Neural cell (in vitro differentiated cells): ENCODE data around the gene GALNT12. TPM values are rescaled to one million over a fixed set of nuclear protein-coding genes. Genes with fewer than 3 reads are reported as not detected.

ENCODE experiments used
- H2AFZ ChIP-seq: fragments of 200-600, 300-800 bp; sonication (generic), shearing (Covaris generic); 2 replicates; pipeline ENCODE4 v1.6.0; 2014; ENCODE audit warnings: low read depth, mild to moderate bottlenecking, antibody characterized with exemption, low read length, moderate library complexity
- H3F3A ChIP-seq: fragments of 200-600 bp; shearing (Covaris generic); 2 replicates; pipeline ENCODE4 v1.6.1; 2016; ENCODE audit warnings: mild to moderate bottlenecking, moderate library complexity, mixed read lengths, antibody characterized with exemption, low read length; ENCODE audit not compliant: insufficient read depth, poor library complexity, severe bottlenecking
- H3K27ac ChIP-seq: fragments of 200-600, 300-800 bp; sonication (generic), shearing (Covaris generic); 2 replicates; pipeline ENCODE4 v1.5.1; 2014; ENCODE audit warnings: mild to moderate bottlenecking, low read length, moderate library complexity
- H3K27me3 ChIP-seq: fragments of 300-800, 200-600 bp; sonication (generic), shearing (Covaris generic); 2 replicates; pipeline ENCODE4 v1.6.0; 2014; ENCODE audit warnings: mild to moderate bottlenecking, low read depth, low read length, moderate library complexity; ENCODE audit not compliant: insufficient read depth
- H3K36me3 ChIP-seq: fragments of 300-800, 200-600 bp; sonication (generic), shearing (Covaris generic); 2 replicates; pipeline ENCODE4 v1.5.1; 2014; ENCODE audit warnings: mild to moderate bottlenecking, antibody characterized with exemption, low read length, moderate library complexity; ENCODE audit not compliant: insufficient read depth
- H3K4me2 ChIP-seq: fragments of 300-800, 200-600 bp; sonication (generic), shearing (Covaris generic); 2 replicates; pipeline ENCODE4 v1.6.0; 2014; ENCODE audit warnings: mild to moderate bottlenecking, low read length
- H3K4me3 ChIP-seq: fragments of 300-800, 200-600 bp; sonication (generic), shearing (Covaris generic); 2 replicates; pipeline ENCODE4 v1.5.1; 2014; ENCODE audit warnings: mild to moderate bottlenecking, low read length, moderate library complexity
- H3K79me2 ChIP-seq: fragments of 200-600 bp; shearing (Covaris generic); replicated peaks from 2 replicates; pipeline ENCODE4 v1.6.0; 2014; ENCODE audit warnings: mild to moderate bottlenecking, low read length, moderate library complexity; ENCODE audit not compliant: insufficient read depth
- H3K9ac ChIP-seq: fragments of 300-800, 200-600 bp; sonication (generic), shearing (Covaris generic); 2 replicates; pipeline ENCODE4 v1.6.1; 2016; ENCODE audit warnings: mild to moderate bottlenecking, low read length, mixed read lengths
- H3K9me2 ChIP-seq: fragments of 200-600 bp; shearing (Covaris generic); 2 replicates; pipeline ENCODE4 v1.6.1; 2016; ENCODE audit warnings: mild to moderate bottlenecking, low read length, mixed read lengths; ENCODE audit not compliant: insufficient read depth
- H3K9me3 ChIP-seq: fragments of 200-600, 300-800 bp; sonication (generic), shearing (Covaris generic); 2 replicates; pipeline ENCODE4 v1.6.1; 2016; ENCODE audit warnings: mild to moderate bottlenecking, mixed run types, low read length, moderate library complexity, mixed read lengths
- H4K20me1 ChIP-seq: fragments of 200-600 bp; shearing (Covaris generic); 2 replicates; pipeline ENCODE4 v1.6.1; 2016; ENCODE audit warnings: mild to moderate bottlenecking, mixed run types; ENCODE audit not compliant: insufficient read depth
- EP300 ChIP-seq: fragments of 450-650 bp; conservative IDR thresholded peaks from 2 replicates; pipeline ENCODE4 v1.6.1; 2014; ENCODE audit warnings: antibody characterized with exemption, mild to moderate bottlenecking, moderate library complexity; ENCODE audit not compliant: poor library complexity, severe bottlenecking
- EZH2 ChIP-seq: fragments of 200-600, 300-800 bp; shearing (Covaris generic), sonication (generic); IDR thresholded peaks from 2 replicates; pipeline ENCODE4 v1.6.1; 2014; ENCODE audit warnings: antibody characterized with exemption, low read length, borderline replicate concordance, mild to moderate bottlenecking; ENCODE audit not compliant: insufficient read depth, poor library complexity, severe bottlenecking
- MXI1 ChIP-seq: fragments of 450-650 bp; conservative IDR thresholded peaks from 2 replicates; pipeline ENCODE4 v1.6.1; 2014; ENCODE audit warnings: antibody characterized with exemption, mild to moderate bottlenecking; ENCODE audit not compliant: poor library complexity, severe bottlenecking
- POLR2AphosphoS5 ChIP-seq: IDR thresholded peaks from 2 replicates; pipeline ENCODE4 v1.6.1; 2012
- RAD21 ChIP-seq: fragments of 450-650 bp; conservative IDR thresholded peaks from 2 replicates; pipeline ENCODE4 v1.6.1; 2014; ENCODE audit warnings: antibody characterized with exemption, mild to moderate bottlenecking, moderate library complexity
- SMC3 ChIP-seq: fragments of 450-650 bp; conservative IDR thresholded peaks from 2 replicates; pipeline ENCODE4 v1.6.1; 2014; ENCODE audit warnings: antibody characterized with exemption, mild to moderate bottlenecking, moderate library complexity; ENCODE audit not compliant: poor library complexity
- TAF1 ChIP-seq: IDR thresholded peaks from 2 replicates; pipeline ENCODE4 v1.6.1; 2012; ENCODE audit warnings: low read depth
- polyA plus RNA-seq: library from polyadenylated mRNA; depleted of rRNA; stranded (reverse); fragments of >200 nt; gene quantifications from 2 replicates; pipeline ENCODE4 v1.2.3, GENCODE V29; 2014
- TF ChIP-seq, protein P1 (sequence below): IDR thresholded peaks from 2 replicates; pipeline ENCODE4 v1.6.1; 2012; ENCODE audit warnings: borderline replicate concordance
- TF ChIP-seq, protein P2 (sequence below): fragments of 450-650 bp; IDR thresholded peaks from 2 replicates; pipeline ENCODE4 v1.5.1; 2014; ENCODE audit warnings: antibody characterized with exemption, mild to moderate bottlenecking, moderate library complexity; ENCODE audit not compliant: poor library complexity, severe bottlenecking

Gene GALNT12
- polyA plus RNA-seq, 1 donor from 2014 or later, result 8.4 TPM

DNA sequence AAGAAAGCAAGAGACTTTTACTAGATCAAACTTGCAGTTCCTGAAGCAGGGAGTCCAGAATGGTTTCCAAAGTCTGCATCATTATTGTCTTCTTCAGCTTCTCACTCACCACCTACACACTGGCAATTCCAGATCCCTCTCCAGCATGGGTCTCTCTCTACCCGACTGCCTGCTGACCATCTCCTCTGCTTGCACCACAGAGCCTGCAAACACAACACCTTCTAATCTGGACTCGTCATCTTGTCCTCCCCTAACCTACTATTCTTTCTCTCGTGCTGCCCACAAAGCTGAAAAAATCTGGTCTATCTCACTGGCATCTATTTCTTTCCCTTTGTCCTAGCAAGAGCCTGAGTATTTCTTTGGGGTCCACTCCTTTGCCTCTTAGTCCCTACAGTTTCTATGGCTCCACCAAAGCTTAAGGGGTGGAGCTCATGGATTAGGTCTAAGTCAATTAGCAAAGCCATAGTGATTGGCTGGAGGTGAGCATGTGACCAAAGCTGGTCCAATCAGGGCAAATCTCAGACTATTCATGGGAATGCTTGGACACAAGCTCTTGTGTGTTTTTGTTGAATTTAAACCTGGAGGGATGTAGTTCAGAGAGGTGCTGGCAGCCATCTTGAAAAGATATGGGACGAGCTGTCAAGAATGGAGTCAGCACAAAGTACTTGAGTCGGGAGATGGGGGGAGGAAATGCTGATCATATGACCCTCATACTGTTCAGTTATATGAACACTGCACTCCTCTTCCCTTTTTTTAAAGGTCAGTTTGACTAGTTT lies 63.5 kb downstream of the GALNT12 start:
- Histone ChIP-seq H3K36me3 (no peaks in the 10 kb centered on the region), H3K9me3 (no peaks in the 10 kb centered on the region), H3K27ac (no peak overlapping the region), H3K9ac (no peak overlapping the region), H2AFZ (no peak overlapping the region), H4K20me1 (no peaks in the 10 kb centered on the region), H3K9me2 (no peaks in the 10 kb centered on the region), H3K27me3 (no peaks in the 10 kb centered on the region), H3K4me3 (no peak overlapping the region), H3F3A (no peaks in the 10 kb centered on the region), H3K4me2 (no peak overlapping the region), H3K79me2 (no peaks in the 10 kb centered on the region)
- TF ChIP-seq, protein P1, sequence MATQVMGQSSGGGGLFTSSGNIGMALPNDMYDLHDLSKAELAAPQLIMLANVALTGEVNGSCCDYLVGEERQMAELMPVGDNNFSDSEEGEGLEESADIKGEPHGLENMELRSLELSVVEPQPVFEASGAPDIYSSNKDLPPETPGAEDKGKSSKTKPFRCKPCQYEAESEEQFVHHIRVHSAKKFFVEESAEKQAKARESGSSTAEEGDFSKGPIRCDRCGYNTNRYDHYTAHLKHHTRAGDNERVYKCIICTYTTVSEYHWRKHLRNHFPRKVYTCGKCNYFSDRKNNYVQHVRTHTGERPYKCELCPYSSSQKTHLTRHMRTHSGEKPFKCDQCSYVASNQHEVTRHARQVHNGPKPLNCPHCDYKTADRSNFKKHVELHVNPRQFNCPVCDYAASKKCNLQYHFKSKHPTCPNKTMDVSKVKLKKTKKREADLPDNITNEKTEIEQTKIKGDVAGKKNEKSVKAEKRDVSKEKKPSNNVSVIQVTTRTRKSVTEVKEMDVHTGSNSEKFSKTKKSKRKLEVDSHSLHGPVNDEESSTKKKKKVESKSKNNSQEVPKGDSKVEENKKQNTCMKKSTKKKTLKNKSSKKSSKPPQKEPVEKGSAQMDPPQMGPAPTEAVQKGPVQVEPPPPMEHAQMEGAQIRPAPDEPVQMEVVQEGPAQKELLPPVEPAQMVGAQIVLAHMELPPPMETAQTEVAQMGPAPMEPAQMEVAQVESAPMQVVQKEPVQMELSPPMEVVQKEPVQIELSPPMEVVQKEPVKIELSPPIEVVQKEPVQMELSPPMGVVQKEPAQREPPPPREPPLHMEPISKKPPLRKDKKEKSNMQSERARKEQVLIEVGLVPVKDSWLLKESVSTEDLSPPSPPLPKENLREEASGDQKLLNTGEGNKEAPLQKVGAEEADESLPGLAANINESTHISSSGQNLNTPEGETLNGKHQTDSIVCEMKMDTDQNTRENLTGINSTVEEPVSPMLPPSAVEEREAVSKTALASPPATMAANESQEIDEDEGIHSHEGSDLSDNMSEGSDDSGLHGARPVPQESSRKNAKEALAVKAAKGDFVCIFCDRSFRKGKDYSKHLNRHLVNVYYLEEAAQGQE, result no peak
- TF ChIP-seq, protein P2, sequence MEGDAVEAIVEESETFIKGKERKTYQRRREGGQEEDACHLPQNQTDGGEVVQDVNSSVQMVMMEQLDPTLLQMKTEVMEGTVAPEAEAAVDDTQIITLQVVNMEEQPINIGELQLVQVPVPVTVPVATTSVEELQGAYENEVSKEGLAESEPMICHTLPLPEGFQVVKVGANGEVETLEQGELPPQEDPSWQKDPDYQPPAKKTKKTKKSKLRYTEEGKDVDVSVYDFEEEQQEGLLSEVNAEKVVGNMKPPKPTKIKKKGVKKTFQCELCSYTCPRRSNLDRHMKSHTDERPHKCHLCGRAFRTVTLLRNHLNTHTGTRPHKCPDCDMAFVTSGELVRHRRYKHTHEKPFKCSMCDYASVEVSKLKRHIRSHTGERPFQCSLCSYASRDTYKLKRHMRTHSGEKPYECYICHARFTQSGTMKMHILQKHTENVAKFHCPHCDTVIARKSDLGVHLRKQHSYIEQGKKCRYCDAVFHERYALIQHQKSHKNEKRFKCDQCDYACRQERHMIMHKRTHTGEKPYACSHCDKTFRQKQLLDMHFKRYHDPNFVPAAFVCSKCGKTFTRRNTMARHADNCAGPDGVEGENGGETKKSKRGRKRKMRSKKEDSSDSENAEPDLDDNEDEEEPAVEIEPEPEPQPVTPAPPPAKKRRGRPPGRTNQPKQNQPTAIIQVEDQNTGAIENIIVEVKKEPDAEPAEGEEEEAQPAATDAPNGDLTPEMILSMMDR, result no peak
- TF ChIP-seq POLR2AphosphoS5, result no peak
- no peak for TF ChIP-seq TAF1
- TF ChIP-seq EZH2, result no peak
- no peak for TF ChIP-seq RAD21
- TF ChIP-seq SMC3, result no peak
- TF ChIP-seq MXI1, result no peak
- TF ChIP-seq EP300, result no peak

DNA sequence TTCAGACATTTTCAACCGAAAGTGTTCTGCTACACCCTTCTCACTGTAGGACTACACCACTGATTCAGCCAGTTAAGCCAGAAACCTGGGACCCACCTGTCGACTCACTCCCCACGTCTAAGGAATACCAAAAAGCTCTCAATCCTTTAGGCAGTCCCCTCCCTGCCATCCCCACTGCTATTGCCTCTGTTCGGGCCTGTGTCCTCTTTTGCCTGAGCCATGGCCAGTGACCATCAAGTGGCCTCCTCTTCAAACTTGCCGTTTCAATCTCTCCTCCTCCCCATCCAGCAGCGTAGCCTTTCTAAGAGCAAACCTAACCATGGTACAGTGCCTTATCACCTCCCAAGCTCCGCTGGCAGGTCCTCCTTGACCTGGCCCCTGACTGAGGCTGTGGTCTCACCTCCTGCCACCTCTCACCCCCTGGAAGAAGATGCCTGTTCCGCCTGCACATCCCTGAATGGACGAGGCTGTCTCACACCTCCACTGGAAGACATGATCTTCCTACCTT lies 64.1 kb downstream of the GALNT12 start:
- H3K9me3 ChIP-seq, result no peaks in the 10 kb centered on the region
- no peaks in the 10 kb centered on the region for H3F3A ChIP-seq
- H3K9ac ChIP-seq, result no peak overlapping the region
- no peak overlapping the region for H2AFZ ChIP-seq
- no peaks in the 10 kb centered on the region for H3K27me3 ChIP-seq
- H3K79me2 ChIP-seq, result no peaks in the 10 kb centered on the region
- H3K4me2 ChIP-seq, result no peak overlapping the region
- H3K4me3 ChIP-seq, result no peak overlapping the region
- H3K27ac ChIP-seq, result no peak overlapping the region
- H4K20me1 ChIP-seq, result no peaks in the 10 kb centered on the region
- no peaks in the 10 kb centered on the region for H3K9me2 ChIP-seq
- TF ChIP-seq POLR2AphosphoS5, result no peak
- TF ChIP-seq SMC3, result no peak
- TF ChIP-seq EZH2, result no peak
- TF ChIP-seq MXI1, result no peak
- TF ChIP-seq, protein P2, result no peak
- no peaks in the 10 kb centered on the region for H3K36me3 ChIP-seq
